H1 (cell line): ENCODE measurements around the gene NSUN2. TPM values are rescaled to one million over a fixed set of nuclear protein-coding genes. Genes with fewer than 3 reads are reported as not detected.

Experiments
- CTCF ChIA-PET: fragments of 300-600 bp; sonication (Branson Sonifier 250); formaldehyde crosslinking; loops from one replicate; lab custom pipeline; 2021; ENCODE audit not compliant: partially characterized antibody; lab: Charles Lee
- POLR2A ChIA-PET: fragments of 300-600 bp; sonication (Branson Sonifier 250); formaldehyde crosslinking; loops from one replicate; lab custom pipeline; 2021; ENCODE audit warnings: inconsistent platforms; ENCODE audit not compliant: partially characterized antibody; lab: Charles Lee
- DNase-seq, 2 experiments: peaks; one replicate each; pipeline versions ENCODE4 v3.0.0 to v3.0.0-alpha.2; 2010 to 2022; ENCODE audit warnings: low spot score in 2 of 2, low read depth in 1 of 2, mixed read lengths in 1 of 2
- FAIRE-seq: peaks from 2 replicates; lab custom pipeline; 2011; peaks lifted over from hg19 to GRCh38; lab: Jason Lieb, UNC
- H2AFZ ChIP-seq: 2 replicates; pipeline ENCODE4 v1.8.1; 2012; ENCODE audit warnings: low read length, inconsistent platforms
- H2AK5ac ChIP-seq: 2 replicates; pipeline ENCODE4 v1.6.1; 2013; ENCODE audit warnings: low read depth, low read length
- H2BK120ac ChIP-seq: replicated peaks from 2 replicates; pipeline ENCODE3; 2013; ENCODE audit warnings: low read depth, low read length, inconsistent platforms
- H2BK12ac ChIP-seq: 2 replicates; pipeline ENCODE4 v1.6.1; 2013; ENCODE audit warnings: low read depth, low read length
- H2BK15ac ChIP-seq: 2 replicates; pipeline ENCODE4 v1.6.1; 2013; ENCODE audit warnings: low read length
- H2BK20ac ChIP-seq: 2 replicates; pipeline ENCODE4 v1.6.1; 2013; ENCODE audit warnings: low read length
- H2BK5ac ChIP-seq: 2 replicates; pipeline ENCODE4 v1.6.1; 2013; ENCODE audit warnings: low read depth, low read length
- H3K14ac ChIP-seq: 2 replicates; pipeline ENCODE4 v1.6.1; 2013; ENCODE audit warnings: inconsistent platforms; ENCODE audit not compliant: insufficient read length
- H3K18ac ChIP-seq: 2 replicates; pipeline ENCODE4 v1.6.1; 2013; ENCODE audit warnings: low read length; ENCODE audit errors: extremely low read depth
- H3K23ac ChIP-seq: 2 replicates; pipeline ENCODE4 v1.6.1; 2013; ENCODE audit warnings: inconsistent platforms; ENCODE audit not compliant: insufficient read length
- H3K23me2 ChIP-seq: 2 replicates; pipeline ENCODE4 v1.6.1; 2013; ENCODE audit warnings: low read depth, low read length
- H3K27ac ChIP-seq: 2 replicates; pipeline ENCODE4 v1.6.1; 2011; ENCODE audit warnings: low read depth, low read length, inconsistent platforms
- H3K27me3 ChIP-seq, 4 experiments: replicated peaks in 1 of 4; 1 replicate in 1 of 4; 2 replicates in 3 of 4; pipeline versions ENCODE4 v1.6.1 to v1.8.1; 2011 to 2013; ENCODE audit warnings: low read length in 3 of 4, mild to moderate bottlenecking in 3 of 4, inconsistent platforms in 2 of 4, mixed read lengths in 2 of 4, moderate library complexity in 1 of 4; ENCODE audit not compliant: control insufficient read depth in 3 of 4, insufficient read depth in 3 of 4; ENCODE audit errors: extremely low read depth in 1 of 4
- H3K36me3 ChIP-seq, 4 experiments: 2 replicates each; pipeline versions ENCODE4 v1.6.1 to v1.8.1; 2011 to 2013; ENCODE audit warnings: mild to moderate bottlenecking in 4 of 4, low read length in 3 of 4, moderate library complexity in 2 of 4, control low read depth in 1 of 4, inconsistent platforms in 1 of 4; ENCODE audit not compliant: insufficient read depth in 4 of 4, control insufficient read depth in 2 of 4
- H3K4ac ChIP-seq: replicated peaks from 2 replicates; pipeline ENCODE3; 2013; ENCODE audit warnings: low read length, low read depth, mixed read lengths, inconsistent platforms; ENCODE audit not compliant: insufficient read length
- H3K4me1 ChIP-seq, 4 experiments: replicated peaks in 1 of 4; 1 replicate in 1 of 4; 2 replicates in 3 of 4; pipeline versions ENCODE4 v1.6.1 to v1.8.1; 2011 to 2013; ENCODE audit warnings: low read length in 3 of 4, inconsistent platforms in 2 of 4, mixed read lengths in 1 of 4; ENCODE audit not compliant: insufficient read depth in 4 of 4, control insufficient read depth in 3 of 4
- H3K4me2 ChIP-seq, 2 experiments: 2 replicates each; pipeline versions ENCODE4 v1.6.1 to v1.8.1; 2011 to 2013; ENCODE audit warnings: low read depth in 2 of 2, low read length in 2 of 2, control low read depth in 1 of 2, inconsistent platforms in 1 of 2, mild to moderate bottlenecking in 1 of 2; ENCODE audit not compliant: insufficient read depth in 1 of 2
- H3K4me3 ChIP-seq, 4 experiments: fragments of 200-600, 300-600 bp in 1 of 4; sonication (generic), shearing (Covaris generic), sonication (Bioruptor Twin) in 1 of 4; 2 replicates each; pipeline versions ENCODE4 v1.5.1 to v1.8.1; 2011 to 2016; ENCODE audit warnings: low read length in 4 of 4, low read depth in 3 of 4, control low read depth in 2 of 4, inconsistent platforms in 2 of 4, mild to moderate bottlenecking in 2 of 4, mixed read lengths in 1 of 4, moderate library complexity in 1 of 4; ENCODE audit not compliant: insufficient read depth in 2 of 4; ENCODE audit errors: extremely low read depth in 1 of 4
- H3K56ac ChIP-seq: replicated peaks from 2 replicates; pipeline ENCODE3; 2013; ENCODE audit warnings: low read depth, mild to moderate bottlenecking, mixed read lengths, low read length, inconsistent platforms; ENCODE audit not compliant: insufficient read length
- H3K79me1 ChIP-seq: 2 replicates; pipeline ENCODE4 v1.6.1; 2013; ENCODE audit warnings: low read depth, low read length, control low read depth
- H3K79me2 ChIP-seq, 2 experiments: 2 replicates each; pipeline versions ENCODE4 v1.6.1 to v1.8.1; 2012 to 2013; ENCODE audit warnings: low read length in 2 of 2, mild to moderate bottlenecking in 2 of 2, inconsistent platforms in 1 of 2; ENCODE audit not compliant: insufficient read depth in 2 of 2, control insufficient read depth in 1 of 2
- H3K9ac ChIP-seq, 4 experiments: replicated peaks in 1 of 4; 1 replicate in 1 of 4; 2 replicates in 3 of 4; pipeline versions ENCODE4 v1.6.1 to v1.8.1; 2011 to 2013; ENCODE audit warnings: low read depth in 3 of 4, low read length in 3 of 4, control low read depth in 2 of 4, mild to moderate bottlenecking in 2 of 4, moderate library complexity in 2 of 4, inconsistent platforms in 1 of 4; ENCODE audit errors: extremely low read depth in 1 of 4
- H3K9me3 ChIP-seq, 2 experiments: 2 replicates each; pipeline versions ENCODE4 v1.6.1 to v1.8.1; 2012 to 2013; ENCODE audit warnings: mild to moderate bottlenecking in 2 of 2, moderate library complexity in 2 of 2, control low read depth in 1 of 2, inconsistent platforms in 1 of 2, low read depth in 1 of 2, low read length in 1 of 2, mixed read lengths in 1 of 2; ENCODE audit not compliant: insufficient read depth in 2 of 2
- H4K20me1 ChIP-seq, 2 experiments: replicated peaks in 1 of 2; 2 replicates each; pipeline versions ENCODE3 to v1.8.1; 2011 to 2013; ENCODE audit warnings: inconsistent platforms in 2 of 2, low read length in 2 of 2, mild to moderate bottlenecking in 1 of 2; ENCODE audit not compliant: insufficient read depth in 2 of 2, control insufficient read depth in 1 of 2
- H4K5ac ChIP-seq: 2 replicates; pipeline ENCODE4 v1.6.1; 2013; ENCODE audit warnings: low read length, low read depth, mixed read lengths, inconsistent platforms; ENCODE audit not compliant: insufficient read length
- H4K8ac ChIP-seq: 2 replicates; pipeline ENCODE4 v1.8.0; 2013; ENCODE audit warnings: mild to moderate bottlenecking, moderate library complexity, low read length, inconsistent platforms; ENCODE audit not compliant: insufficient read depth; ENCODE audit errors: extremely low read depth
- H4K91ac ChIP-seq: replicated peaks from 2 replicates; pipeline ENCODE3; 2013; ENCODE audit warnings: low read length, mixed read lengths, inconsistent platforms; ENCODE audit not compliant: insufficient read length
- ASH2L ChIP-seq: fragments of 200-600, 300-600 bp; sonication (generic); IDR thresholded peaks from one replicate; pipeline ENCODE4 v1.7.1; 2017; ENCODE audit warnings: low read length
- BCL11A ChIP-seq, 2 experiments: IDR thresholded peaks; one replicate each; pipeline ENCODE4 v1.6.1; 2011; ENCODE audit warnings: low read depth in 2 of 2, low read length in 2 of 2, mild to moderate bottlenecking in 2 of 2
- CBX5 ChIP-seq: fragments of 300-800, 300-1000 bp; sonication (generic); IDR thresholded peaks from 2 replicates; pipeline ENCODE4 v1.7.1; 2016; ENCODE audit warnings: antibody characterized with exemption, low read length, low read depth
- CHD2 ChIP-seq: IDR thresholded peaks from 2 replicates; pipeline ENCODE4 v1.6.1; 2012; ENCODE audit warnings: low read length, improper control_type of control experiment
- FOSL1 ChIP-seq: IDR thresholded peaks from 2 replicates; pipeline ENCODE4 v1.6.1; 2011; ENCODE audit warnings: mild to moderate bottlenecking, low read depth, low read length, moderate library complexity; ENCODE audit not compliant: insufficient read depth
- WGBS, 2 experiments: shearing (Covaris generic) in 1 of 2; methylation state at CpG; one replicate each; pipeline versions ENCODE4 v1.1.6 to v1.1.7; 2013 to 2015; ENCODE audit warnings: low lambda C conversion rate in 2 of 2, mixed read lengths in 2 of 2, inconsistent platforms in 1 of 2, low coverage in 1 of 2, missing lambda C conversion rate in 1 of 2; ENCODE audit not compliant: insufficient replicate concordance in 2 of 2, insufficient coverage in 1 of 2, insufficient read length in 1 of 2; ENCODE audit errors: extremely low coverage in 1 of 2, missing lambda C conversion rate in 1 of 2; 5-methylcytosine and 5-hydroxymethylcytosine counted together
- polyA plus RNA-seq, 7 experiments: library from polyadenylated mRNA; depleted of rRNA in 3 of 7; stranded (reverse) in 5 of 7; unstranded in 2 of 7; fragments of >200 nt in 5 of 7; fragments of 200-250 nt in 2 of 7; gene quantifications; 1 replicate in 5 of 7; 2 replicates in 1 of 7; 4 replicates in 1 of 7; pipeline versions ENCODE4 v1.2.1 to v1.2.3, GENCODE V29; 2011 to 2013; ENCODE audit warnings: missing spikeins in 2 of 7, mixed read lengths in 2 of 7
- total RNA-seq: library from RNA; stranded (reverse); fragmentation: NEBNext Ultra II Directional; extraction: Animal tissue kit (Norgen Biotek cat#: 25700); gene quantifications from 2 replicates; pipeline ENCODE4 v1.2.1, GENCODE V29; 2021

Gene NSUN2
- total and polyA plus RNA-seq, 2 of the 8 experiments (the other 6 are each of a cell fraction or from before 2014, with no cell fraction given): 47.3 to 94.7 TPM

DNA sequence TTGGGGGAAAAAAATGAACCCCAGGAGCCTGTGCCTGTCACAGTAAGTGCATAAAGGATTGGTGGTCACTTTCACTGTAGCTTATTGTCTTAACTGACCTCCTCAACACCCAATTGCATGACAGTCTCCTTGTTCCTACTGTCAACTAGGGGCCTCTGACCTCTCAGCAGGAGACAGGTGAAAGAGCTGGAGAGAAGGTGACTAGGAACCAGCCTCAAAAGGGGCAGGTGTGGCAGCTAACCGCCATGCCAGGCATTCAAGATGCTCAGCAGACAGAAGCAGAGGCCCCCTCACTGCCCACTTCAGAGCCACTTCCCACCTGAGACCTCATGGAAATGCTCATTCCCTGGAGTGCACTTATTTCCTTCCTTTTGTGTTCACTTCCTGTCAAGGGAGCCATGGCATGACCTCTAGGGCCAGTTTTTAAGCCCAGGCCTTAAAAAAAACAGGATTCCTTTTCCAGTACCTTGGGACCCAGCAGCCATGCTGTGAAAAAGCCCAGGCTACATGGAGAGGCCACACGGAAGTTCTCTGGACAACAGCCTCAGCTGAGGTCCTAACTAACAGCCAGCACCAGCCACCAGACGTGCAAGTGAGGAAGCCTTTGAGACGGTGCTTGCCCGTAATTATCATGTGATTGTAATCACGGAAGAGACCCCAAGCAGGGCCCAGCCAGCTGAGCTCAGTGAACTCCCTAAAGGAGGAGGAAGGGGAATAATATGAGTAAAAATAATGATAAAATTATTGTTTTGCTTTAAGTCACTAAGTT lies 74.9 kb downstream of the NSUN2 start:
- H3K9me3 ChIP-seq: peaks cover 22% of the 10 kb centered on the region in 2 experiments
- no peak for DNase-seq
- no peaks in the 10 kb centered on the region for H3K36me3 ChIP-seq
- no peaks in the 10 kb centered on the region for H3K27me3 ChIP-seq
- no peak overlapping the region for H2AK5ac ChIP-seq
- H2BK120ac ChIP-seq: no peak overlapping the region
- no peak overlapping the region for H2BK5ac ChIP-seq
- no peaks in the 10 kb centered on the region for H3K79me1 ChIP-seq
- TF ChIP-seq CBX5: no peak
- TF ChIP-seq CHD2: no peak
- no peak for TF ChIP-seq BCL11A (IDR thresholded peaks at IDR 0.05; ENCODE audit: low read depth in 2 of 2, low read length in 2 of 2)
- no peak for TF ChIP-seq FOSL1
- TF ChIP-seq ASH2L: no peak
- TF ChIP-seq, all 59 proteins: peak for 0
- Histone ChIP-seq H3K4me1 (no peaks in the 10 kb centered on the region), H4K91ac (no peak overlapping the region), H2BK20ac (no peak overlapping the region), H3K27ac (no peak overlapping the region), H3K9ac (no peak overlapping the region), H4K8ac (no peak overlapping the region), H3K79me2 (no peaks in the 10 kb centered on the region), H3K18ac (no peak overlapping the region), H3K56ac (no peak overlapping the region), H4K20me1 (no peaks in the 10 kb centered on the region), H3K23me2 (no peaks in the 10 kb centered on the region), H4K5ac (no peak overlapping the region), H2BK12ac (no peak overlapping the region), H3K4me2 (no peak overlapping the region), H3K14ac (no peak overlapping the region), H3K23ac (no peak overlapping the region), H2AFZ (no peak overlapping the region), H2BK15ac (no peak overlapping the region), H3K4me3 (no peak overlapping the region), H3K4ac (no peak overlapping the region)
- no peak for FAIRE-seq
- CTCF ChIA-PET: no interaction called here
- POLR2A ChIA-PET: no interaction called here
- WGBS, 2 experiments: 82% methylated on average over 6 of the region's 6 CpGs; no CpG with 5 or more reads in 1 of the 2 experiments
